Right lobe of liver (tissue), 4 donors: ENCODE measurements around the gene GAS2L1.

Experiments used
- POLR2A ChIP-seq: fragments of 450-650 bp; IDR thresholded peaks from one replicate; pipeline ENCODE4 v1.6.1; 2017; ENCODE audit warnings: antibody characterized with exemption, mild to moderate bottlenecking
- TF ChIP-seq, protein P1 (sequence below), 4 donors: fragments of 200-600 bp in 3 of 4; fragments of 450-650 bp in 1 of 4; IDR thresholded peaks; one replicate each; pipeline versions ENCODE4 v1.5.1 to v1.8.0; 2016 to 2022; ENCODE audit warnings: antibody characterized with exemption in 4 of 4, mild to moderate bottlenecking in 2 of 4
- donor health status: DM: no; HTN: no; CAD: no.
- donor health status: DM: no; HTN: no; CAD: no.
- donor health status: DM: no; HTN: yes; CAD: no.

DNA sequence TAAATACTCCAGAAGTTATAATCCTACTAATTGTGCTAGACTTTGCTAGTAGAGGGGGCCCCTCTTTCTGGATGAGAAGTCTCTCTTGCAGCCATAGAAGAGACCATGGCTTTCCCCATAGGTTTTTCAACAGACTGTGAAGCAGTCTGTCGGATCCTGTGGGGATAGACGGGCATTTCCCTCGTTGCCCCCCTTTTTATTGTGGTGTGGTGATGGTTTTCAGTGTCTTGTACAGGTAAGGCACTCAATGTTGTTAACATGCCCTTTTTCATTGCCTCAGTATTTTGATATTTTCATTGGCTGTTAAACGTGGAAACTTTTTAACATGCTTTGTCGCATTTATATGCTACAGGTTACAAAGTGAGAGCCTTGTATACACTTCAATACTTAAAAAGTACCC lies 16.4 kb upstream of the GAS2L1 start:
- TF ChIP-seq, protein P1, sequence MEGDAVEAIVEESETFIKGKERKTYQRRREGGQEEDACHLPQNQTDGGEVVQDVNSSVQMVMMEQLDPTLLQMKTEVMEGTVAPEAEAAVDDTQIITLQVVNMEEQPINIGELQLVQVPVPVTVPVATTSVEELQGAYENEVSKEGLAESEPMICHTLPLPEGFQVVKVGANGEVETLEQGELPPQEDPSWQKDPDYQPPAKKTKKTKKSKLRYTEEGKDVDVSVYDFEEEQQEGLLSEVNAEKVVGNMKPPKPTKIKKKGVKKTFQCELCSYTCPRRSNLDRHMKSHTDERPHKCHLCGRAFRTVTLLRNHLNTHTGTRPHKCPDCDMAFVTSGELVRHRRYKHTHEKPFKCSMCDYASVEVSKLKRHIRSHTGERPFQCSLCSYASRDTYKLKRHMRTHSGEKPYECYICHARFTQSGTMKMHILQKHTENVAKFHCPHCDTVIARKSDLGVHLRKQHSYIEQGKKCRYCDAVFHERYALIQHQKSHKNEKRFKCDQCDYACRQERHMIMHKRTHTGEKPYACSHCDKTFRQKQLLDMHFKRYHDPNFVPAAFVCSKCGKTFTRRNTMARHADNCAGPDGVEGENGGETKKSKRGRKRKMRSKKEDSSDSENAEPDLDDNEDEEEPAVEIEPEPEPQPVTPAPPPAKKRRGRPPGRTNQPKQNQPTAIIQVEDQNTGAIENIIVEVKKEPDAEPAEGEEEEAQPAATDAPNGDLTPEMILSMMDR (IDR thresholded peaks at IDR 0.05) = no peak
- no peak for TF ChIP-seq POLR2A
